ENCODE measurements around the gene USP20. TPM values are rescaled to one million over a fixed set of nuclear protein-coding genes. Genes with fewer than 3 reads are reported as not detected.

USP20 gene
- total and polyA plus RNA-seq, 10 of the 15 experiments (the other 5 are each of a cell fraction or from before 2014, with no cell fraction given) = 0.66 to 23.3 (median 11.0) TPM

DNA sequence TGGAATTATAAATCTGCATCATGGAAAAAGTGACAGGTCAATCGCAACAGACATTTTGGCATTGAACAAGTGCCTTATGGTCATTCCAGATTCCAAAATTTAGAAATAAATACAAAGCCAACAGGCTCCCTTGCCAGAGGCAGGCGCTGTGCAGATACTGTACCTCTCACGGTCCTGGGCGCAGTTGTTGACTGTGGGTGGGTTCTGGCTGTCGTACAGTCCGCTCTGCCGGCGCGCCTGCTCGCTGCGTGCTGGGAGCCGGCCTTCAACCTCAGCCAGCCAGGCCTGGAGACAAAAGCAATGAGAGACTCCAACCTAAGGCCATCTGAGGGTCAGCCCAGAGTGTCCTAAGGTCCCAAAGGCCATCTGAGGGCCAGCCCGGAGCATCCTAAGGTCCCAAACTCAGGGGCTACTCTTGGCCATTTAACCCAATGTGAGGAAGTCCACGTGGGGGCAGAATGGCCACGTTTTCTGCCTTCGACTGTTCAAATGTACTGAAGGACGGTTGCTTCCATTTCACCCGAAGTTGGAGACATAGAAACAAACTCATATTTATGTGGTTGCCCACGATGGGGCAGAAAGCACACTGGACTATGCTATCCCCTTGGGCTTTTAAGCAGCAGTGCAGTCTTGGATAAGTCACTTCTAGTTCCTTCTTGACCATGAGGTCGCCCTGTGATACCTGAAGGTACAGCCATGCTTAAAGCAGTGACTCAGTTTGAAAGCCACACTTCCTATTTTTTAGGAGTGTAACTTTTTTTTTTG is 65.2 kb downstream of the USP20 start (continued):
- TF ChIP-seq BCLAF1 (IDR thresholded peaks at IDR 0.05) (no peak), LARP7 (IDR thresholded peaks at IDR 0.05) (no peak), CEBPB (IDR thresholded peaks at IDR 0.05; ENCODE audit: borderline replicate concordance in 1 of 2, low read depth in 2 of 2, low read length in 2 of 2) (no peak), STAT3 (IDR thresholded peaks at IDR 0.05; ENCODE audit: low read depth, low read length) (0 out of 2 replicates have a peak, but pooled peaks have one; percentile 24), ZNF384 (IDR thresholded peaks at IDR 0.05; ENCODE audit: borderline replicate concordance, low read depth, low read length) (peak; percentile 82), ESRRA (IDR thresholded peaks at IDR 0.05; ENCODE audit: low read length) (no peak), BCL3 (IDR thresholded peaks at IDR 0.05; ENCODE audit: borderline replicate concordance, insufficient read depth, low read depth, low read length, poor library complexity, severe bottlenecking) (no peak), BMI1 (IDR thresholded peaks at IDR 0.05; ENCODE audit: borderline replicate concordance) (peak; percentile 75; the same call in 1 of the 2 replicates), MYC (IDR thresholded peaks at IDR 0.05; ENCODE audit: insufficient read depth, insufficient read length, insufficient replicate concordance, low read length, severe bottlenecking) (no peak), PAX5 (IDR thresholded peaks at IDR 0.05; ENCODE audit: borderline replicate concordance, low read depth, low read length) (peak; percentile 42; the same call in 1 of the 2 replicates), POLR2A (IDR thresholded peaks at IDR 0.05; ENCODE audit: low read depth, low read length) (peak; percentile 51; the same call in 1 of the 2 replicates), BHLHE40 (IDR thresholded peaks at IDR 0.05; ENCODE audit: borderline replicate concordance in 1 of 2, low read depth in 2 of 2, low read length in 1 of 2) (peak; percentile 24 to 41; a peak in 1 of 4 replicates), MTA2 (IDR thresholded peaks at IDR 0.05; ENCODE audit: low read depth) (peak; percentile 77)
- TF ChIP-seq, protein P1, sequence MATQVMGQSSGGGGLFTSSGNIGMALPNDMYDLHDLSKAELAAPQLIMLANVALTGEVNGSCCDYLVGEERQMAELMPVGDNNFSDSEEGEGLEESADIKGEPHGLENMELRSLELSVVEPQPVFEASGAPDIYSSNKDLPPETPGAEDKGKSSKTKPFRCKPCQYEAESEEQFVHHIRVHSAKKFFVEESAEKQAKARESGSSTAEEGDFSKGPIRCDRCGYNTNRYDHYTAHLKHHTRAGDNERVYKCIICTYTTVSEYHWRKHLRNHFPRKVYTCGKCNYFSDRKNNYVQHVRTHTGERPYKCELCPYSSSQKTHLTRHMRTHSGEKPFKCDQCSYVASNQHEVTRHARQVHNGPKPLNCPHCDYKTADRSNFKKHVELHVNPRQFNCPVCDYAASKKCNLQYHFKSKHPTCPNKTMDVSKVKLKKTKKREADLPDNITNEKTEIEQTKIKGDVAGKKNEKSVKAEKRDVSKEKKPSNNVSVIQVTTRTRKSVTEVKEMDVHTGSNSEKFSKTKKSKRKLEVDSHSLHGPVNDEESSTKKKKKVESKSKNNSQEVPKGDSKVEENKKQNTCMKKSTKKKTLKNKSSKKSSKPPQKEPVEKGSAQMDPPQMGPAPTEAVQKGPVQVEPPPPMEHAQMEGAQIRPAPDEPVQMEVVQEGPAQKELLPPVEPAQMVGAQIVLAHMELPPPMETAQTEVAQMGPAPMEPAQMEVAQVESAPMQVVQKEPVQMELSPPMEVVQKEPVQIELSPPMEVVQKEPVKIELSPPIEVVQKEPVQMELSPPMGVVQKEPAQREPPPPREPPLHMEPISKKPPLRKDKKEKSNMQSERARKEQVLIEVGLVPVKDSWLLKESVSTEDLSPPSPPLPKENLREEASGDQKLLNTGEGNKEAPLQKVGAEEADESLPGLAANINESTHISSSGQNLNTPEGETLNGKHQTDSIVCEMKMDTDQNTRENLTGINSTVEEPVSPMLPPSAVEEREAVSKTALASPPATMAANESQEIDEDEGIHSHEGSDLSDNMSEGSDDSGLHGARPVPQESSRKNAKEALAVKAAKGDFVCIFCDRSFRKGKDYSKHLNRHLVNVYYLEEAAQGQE (IDR thresholded peaks at IDR 0.05; ENCODE audit: low read depth, low read length) = no peak
- TF ChIP-seq, protein P2, sequence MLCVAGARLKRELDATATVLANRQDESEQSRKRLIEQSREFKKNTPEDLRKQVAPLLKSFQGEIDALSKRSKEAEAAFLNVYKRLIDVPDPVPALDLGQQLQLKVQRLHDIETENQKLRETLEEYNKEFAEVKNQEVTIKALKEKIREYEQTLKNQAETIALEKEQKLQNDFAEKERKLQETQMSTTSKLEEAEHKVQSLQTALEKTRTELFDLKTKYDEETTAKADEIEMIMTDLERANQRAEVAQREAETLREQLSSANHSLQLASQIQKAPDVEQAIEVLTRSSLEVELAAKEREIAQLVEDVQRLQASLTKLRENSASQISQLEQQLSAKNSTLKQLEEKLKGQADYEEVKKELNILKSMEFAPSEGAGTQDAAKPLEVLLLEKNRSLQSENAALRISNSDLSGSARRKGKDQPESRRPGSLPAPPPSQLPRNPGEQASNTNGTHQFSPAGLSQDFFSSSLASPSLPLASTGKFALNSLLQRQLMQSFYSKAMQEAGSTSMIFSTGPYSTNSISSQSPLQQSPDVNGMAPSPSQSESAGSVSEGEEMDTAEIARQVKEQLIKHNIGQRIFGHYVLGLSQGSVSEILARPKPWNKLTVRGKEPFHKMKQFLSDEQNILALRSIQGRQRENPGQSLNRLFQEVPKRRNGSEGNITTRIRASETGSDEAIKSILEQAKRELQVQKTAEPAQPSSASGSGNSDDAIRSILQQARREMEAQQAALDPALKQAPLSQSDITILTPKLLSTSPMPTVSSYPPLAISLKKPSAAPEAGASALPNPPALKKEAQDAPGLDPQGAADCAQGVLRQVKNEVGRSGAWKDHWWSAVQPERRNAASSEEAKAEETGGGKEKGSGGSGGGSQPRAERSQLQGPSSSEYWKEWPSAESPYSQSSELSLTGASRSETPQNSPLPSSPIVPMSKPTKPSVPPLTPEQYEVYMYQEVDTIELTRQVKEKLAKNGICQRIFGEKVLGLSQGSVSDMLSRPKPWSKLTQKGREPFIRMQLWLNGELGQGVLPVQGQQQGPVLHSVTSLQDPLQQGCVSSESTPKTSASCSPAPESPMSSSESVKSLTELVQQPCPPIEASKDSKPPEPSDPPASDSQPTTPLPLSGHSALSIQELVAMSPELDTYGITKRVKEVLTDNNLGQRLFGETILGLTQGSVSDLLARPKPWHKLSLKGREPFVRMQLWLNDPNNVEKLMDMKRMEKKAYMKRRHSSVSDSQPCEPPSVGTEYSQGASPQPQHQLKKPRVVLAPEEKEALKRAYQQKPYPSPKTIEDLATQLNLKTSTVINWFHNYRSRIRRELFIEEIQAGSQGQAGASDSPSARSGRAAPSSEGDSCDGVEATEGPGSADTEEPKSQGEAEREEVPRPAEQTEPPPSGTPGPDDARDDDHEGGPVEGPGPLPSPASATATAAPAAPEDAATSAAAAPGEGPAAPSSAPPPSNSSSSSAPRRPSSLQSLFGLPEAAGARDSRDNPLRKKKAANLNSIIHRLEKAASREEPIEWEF (IDR thresholded peaks at IDR 0.05; ENCODE audit: insufficient replicate concordance, low read depth, low read length) = no peak
